Measurements from ENCODE around the gene CYP1A1.
"Not testable (repeated sequence)": the region's sequence is repeated elsewhere in the genome, so short reads cannot be mapped to it uniquely, and the experiment has no call there.

The CYP1A1 gene

DNA sequence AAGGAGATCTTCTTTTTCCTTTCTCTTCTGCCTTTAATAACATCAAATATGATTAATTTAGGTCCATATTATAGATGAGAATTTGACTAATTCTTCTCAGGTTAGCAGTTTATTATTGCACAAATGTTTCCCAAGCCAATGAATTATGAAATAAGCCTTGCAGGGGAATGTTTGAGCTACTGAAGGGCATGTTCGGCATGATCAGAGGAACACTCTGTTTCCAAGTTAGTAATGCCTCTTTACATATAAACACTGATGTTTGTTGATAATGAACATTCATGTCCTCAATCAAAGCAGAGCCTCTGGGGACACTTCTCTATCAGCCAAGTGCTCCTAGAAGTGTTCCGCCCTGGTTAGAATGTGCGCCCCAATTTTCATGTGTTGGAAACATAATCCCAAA lies 10.0 kb upstream of the CYP1A1 start:
- DNase-seq (ENCODE audit: low spot score), result no peak

GRCh38 chr15:74733269-74733668 lies 7.9 kb upstream of the CYP1A1 start:
- DNase-seq (ENCODE audit: low spot score), result no peak

DNA sequence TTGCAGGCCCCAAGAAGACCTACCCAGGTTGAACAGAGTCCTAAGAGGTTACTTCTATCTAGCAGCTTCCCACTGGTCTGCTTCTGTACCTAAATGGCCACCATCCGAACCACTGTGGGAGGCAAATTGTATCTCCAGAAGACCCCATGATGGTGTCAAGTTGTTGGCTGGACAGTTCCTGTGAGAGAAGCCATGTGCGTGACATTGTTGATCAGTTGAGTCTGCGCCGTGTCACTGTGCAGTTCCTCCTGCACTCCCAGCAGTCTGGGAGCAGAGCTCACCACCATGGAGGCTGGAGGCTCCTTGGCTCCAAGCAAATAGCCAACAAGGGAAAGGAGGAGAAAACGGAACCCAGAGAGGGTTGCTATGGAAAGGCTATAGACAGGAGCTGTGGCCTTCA lies 7.5 kb upstream of the CYP1A1 start:
- DNase-seq (ENCODE audit: low spot score), result no peak

DNA sequence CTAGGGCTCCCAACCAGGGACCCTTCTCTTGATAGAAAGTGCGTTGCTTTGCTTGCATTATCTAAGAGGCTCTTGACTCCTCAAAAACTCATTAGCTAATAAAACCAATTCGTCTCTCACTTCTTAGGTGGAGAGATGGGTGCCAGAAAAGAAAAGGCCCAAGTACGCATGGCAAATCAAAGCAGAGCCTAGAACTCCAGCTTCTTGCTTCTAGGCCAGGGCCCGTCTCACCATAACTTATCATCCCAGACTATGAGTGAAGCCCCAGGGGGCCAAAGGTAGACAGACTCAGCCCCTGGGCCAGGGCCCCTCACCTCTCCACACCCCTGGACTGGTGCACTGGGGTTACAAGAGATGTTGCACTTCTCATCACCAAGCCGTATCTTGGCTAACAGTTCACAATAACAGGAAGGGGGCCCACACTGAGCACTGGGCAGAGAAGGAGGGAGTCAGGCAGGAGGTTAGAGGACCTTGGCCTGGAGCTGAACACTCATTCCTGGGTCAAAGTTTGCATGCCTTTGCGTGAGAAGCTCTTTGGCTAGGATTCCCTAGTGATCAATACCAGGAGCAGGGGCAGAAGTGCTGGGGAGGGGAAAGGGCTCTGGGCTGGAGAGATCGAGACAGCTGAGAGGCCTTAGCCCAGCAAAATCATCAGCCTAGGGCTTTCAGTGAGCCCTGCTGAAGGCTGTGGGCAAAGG lies 5.4 kb upstream of the CYP1A1 start:
- DNase-seq (ENCODE audit: low spot score), result no peak

- not testable (repeated sequence) for DNase-seq (ENCODE audit: low spot score)
Observed at GRCh38 chr15:74729372-74729771, 4.0 kb upstream of the CYP1A1 start.

GRCh38 chr15:74728699-74729098 lies 3.4 kb upstream of the CYP1A1 start:
- not testable (repeated sequence) for DNase-seq (ENCODE audit: low spot score)

- no peak for DNase-seq (ENCODE audit: low spot score)
Observed at GRCh38 chr15:74727727-74728126, 2.4 kb upstream of the CYP1A1 start.

GRCh38 chr15:74726774-74727164 lies 1.4 kb upstream of the CYP1A1 start:
- DNase-seq (ENCODE audit: low spot score), result no peak

DNA sequence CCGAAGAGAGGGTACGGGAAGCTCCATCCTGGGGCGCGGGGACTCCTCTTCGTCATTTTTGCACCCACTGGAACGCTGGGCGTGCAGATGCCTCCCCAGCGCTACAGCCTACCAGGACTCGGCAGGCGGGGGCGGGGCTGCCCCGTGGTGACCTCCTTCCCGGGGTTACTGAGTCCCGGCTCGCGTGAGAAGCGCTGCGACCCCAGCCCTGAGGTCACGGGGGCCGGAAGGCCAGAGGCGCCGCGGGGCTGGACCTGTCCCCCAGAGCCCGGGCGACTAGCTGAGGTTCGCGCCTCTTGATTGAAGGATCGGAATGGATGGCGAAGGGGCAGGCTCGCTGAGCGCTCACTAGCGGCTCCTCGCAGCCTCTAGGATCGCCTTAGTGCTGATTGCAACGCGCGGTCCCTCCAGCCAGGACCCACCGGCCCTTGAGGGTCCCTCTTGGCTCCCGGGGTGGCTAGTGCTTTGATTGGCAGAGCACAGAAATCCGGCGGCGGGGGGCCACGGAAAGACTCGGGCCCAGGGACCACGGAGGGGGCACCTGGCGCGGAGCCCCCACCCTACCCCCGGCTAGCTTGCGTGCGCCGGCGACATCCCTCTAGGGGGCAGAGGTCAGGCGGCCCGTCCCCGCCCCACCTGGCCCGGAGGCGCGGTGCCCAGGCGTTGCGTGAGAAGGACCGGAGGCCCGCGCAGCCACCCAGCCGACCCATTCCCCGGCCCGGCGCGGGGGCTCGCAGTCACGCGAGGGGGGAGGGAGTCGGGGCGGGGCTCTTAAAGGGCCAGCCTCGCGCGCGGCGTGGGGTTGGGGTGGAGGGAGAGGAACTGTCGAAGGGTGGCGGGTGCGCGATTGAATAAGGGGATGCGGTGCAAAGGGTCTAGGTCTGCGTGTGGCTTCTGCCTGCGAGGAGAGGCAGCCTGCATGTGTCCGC lies 781 bp upstream of the CYP1A1 start:
- DNase-seq (ENCODE audit: low spot score), result peak; percentile 17

DNA sequence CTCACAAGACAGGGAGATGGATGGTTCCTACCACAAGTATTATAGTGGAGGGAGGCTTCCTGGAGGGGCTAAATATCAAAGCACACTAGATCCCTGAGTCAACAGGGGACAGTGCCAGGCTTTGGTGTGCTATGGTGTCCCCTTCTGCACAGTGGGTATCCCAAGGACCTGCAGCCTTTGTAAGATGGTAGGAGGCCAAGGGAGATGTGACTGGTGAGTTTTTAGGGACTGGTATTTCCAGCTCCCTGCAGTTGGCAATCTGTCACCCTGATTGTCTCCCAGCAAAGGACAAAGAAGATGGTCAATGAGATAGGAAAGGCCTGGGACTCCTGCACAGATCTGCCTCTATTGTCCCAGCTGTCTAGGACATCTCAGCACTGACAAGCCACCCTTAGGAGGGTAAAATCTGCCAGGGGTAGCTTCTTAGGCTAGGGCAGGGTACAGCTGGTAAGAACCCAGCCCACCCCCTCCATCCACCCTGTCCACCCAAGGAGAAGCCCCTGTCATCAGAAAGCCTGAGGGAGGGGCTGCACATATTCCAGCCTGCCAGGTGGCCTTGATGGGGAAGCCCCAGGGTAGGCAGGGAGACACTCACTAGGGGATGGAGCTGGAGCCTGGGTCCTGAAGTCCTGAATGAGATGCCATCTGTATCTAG lies 631 bp downstream of the CYP1A1 start:
- DNase-seq (ENCODE audit: low spot score), result no peak

GRCh38 chr15:74723754-74724334 lies 1.5 kb downstream of the CYP1A1 start:
- DNase-seq (ENCODE audit: low spot score), result peak; percentile 15

- no peak for DNase-seq (ENCODE audit: low spot score)
Observed at GRCh38 chr15:74723187-74723586, 2.1 kb downstream of the CYP1A1 start.

GRCh38 chr15:74722591-74722990 lies 2.7 kb downstream of the CYP1A1 start:
- DNase-seq (ENCODE audit: low spot score), result no peak

DNA sequence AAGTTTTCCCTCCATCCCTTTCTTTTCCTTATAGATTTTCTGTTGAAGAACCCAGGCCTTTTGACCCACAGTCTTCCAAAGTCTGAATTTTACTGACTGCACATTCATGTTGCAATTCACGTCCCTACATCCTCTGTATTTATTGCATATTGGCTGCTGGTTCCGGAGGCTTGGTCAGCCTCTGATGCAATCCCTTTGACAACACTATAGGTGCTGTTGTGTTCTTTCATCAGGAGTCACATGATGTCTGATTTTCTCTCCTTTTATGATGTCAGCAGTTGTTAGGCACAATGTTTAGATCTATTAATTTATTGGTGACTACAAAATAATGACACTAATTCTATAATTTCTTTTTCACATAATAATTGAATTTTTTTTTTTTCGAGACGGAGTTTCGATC lies 8.7 kb downstream of the CYP1A1 start:
- DNase-seq (ENCODE audit: low spot score), result no peak

DNA sequence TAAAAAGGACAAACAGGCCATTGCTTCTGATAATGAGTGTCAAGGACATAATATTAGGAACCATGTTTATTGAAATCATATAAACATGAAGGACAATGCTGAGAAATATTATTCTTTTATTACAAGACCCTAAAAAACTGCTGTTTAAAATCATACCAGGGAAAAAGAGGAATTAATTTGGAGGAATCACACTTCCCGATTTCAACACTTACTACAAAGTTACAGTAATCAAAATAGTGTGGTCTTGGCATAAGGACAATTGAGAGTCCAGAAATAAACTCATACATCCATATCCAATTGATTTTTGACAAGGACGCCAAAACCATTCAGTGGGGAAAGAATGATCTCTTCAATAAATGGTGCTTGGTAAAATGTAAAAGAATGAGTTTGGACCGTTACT lies 13.0 kb downstream of the CYP1A1 start:
- DNase-seq (ENCODE audit: low spot score), result no peak

DNA sequence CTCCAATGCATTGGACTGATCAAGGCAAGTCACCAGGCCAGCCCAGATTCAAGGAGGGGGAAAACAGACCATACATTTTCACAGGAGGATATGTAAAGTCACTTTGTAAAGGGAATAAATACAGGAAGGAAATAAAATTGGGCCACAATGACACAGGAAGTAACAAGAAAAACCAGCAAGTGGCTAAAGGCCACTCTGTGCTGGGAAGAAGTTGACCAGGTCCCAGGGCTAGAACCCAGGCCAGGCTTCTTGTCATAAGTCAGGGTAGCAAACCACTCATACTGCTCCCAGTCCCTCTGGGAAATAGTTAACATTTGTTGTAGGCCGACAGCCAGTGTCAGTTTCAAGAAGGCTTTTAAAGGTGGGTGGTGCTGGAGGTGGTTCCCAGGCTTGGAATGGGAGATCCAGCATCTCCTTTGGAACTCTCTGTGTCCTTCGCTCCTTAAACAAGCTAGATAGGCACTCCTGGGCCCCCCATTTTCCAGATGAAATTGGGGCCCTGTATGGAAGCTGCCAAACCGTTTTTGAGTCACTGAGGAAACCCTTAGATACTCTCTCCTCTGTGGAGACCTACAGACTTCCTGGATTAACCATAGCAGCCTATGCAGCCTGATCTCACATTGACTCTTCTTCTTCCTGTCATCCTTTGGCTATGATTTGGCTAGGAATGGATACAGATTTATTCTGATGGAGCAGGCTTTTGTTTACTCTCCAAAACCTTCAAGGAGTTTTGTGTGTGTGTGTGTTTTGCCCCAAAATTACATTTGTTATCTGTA lies 14.8 kb downstream of the CYP1A1 start:
- DNase-seq (ENCODE audit: low spot score), result no peak

DNA sequence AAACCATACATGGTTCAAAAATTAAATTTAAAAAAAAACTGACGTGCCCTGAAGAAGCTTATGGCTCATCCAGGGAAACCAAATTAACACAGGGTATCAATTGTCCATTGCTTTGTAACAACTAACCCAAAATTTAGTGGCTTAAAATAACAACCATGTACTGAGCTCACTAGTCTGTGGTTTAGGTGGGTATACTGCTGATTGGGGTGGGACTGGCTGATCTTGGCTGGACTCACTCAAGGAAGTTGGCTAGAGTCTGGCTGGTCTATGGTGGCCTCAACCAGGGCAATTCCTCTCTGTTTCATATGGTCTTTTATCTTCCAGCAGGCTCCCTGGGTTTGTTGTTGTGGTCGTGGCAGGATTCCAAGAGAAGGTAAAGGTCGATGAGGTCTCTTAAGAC lies 15.4 kb downstream of the CYP1A1 start:
- DNase-seq (ENCODE audit: low spot score), result no peak

- no peak for DNase-seq (ENCODE audit: low spot score)
Observed at GRCh38 chr15:74709011-74709410, 16.3 kb downstream of the CYP1A1 start.

GRCh38 chr15:74696808-74697207 lies 28.5 kb downstream of the CYP1A1 start:
- DNase-seq (ENCODE audit: low spot score), result no peak

DNA sequence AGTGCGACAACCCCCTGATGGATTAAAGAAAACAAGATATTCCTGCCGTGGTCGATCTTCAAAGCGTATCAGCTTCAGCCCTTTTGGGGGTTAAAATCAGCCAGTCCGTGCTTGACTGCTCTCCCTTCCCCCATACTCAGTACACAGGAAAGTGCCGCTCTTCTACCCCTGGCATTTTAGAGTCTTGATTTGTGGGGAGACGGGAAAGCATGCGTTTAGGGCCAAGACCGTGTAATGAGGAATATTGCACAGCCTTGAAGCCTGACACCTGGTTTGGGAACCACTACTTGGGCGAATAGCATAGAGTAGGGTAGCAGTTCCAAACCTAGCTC lies 29.0 kb downstream of the CYP1A1 start:
- no peak for DNase-seq (ENCODE audit: low spot score)

DNA sequence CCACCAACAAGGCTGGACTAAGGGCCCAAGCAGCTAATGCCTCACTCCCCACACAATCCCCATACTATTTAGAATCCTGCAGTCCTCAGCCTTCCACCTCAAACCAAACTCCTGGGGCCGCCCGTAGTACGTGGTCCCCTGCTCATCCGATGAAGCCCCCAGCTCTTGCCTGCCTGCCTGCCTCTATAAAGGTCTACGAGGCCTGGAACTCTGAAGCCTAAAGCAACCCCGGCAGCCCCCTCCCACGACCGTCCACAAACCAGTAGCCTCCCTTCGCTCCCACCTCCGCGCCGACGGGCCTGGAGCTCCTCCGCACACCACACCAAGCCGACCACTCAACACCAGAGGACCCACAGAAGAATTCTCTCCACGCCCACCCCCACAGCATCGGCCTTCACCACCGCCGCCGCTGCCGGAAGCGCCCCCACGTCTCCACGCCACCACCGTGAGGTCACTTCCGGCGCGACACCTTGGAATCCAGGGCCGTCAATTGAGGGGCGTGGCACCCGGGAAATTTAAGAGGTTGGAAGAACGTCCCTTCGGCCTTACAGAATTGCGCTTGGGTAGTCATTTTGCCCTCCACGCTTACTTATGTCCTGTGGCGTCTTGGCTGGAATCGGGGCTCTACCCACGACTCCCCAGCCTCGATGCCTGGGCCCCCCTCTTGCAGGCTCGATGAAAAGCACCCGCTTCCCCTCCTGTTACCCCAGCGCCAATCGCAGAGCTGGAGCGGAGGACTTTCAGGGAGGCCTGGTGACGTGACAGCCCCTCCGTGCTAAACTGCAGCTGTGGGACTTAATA lies 29.5 kb downstream of the CYP1A1 start, which contains the start of gene EDC3:
Gene EDC3, minus strand, starts transcription at position 428 of the 801 bp plus-strand sequence. CDS start 20,900 bp downstream, outside the sequence.
- peak; percentile 84 for DNase-seq (ENCODE audit: low spot score)

Data from CD4-positive, alpha-beta T cell treated with Interleukin-15 for 4 hours (primary cell).